GM23338 (cell line): Measurements from ENCODE around the gene TBL1XR1.

Experiments used
- EZH2 ChIP-seq: fragments of 200-600 bp; sonication (generic); IDR thresholded peaks from one replicate; pipeline ENCODE4 v1.8.0; 2017; ENCODE audit warnings: antibody characterized with exemption, mild to moderate bottlenecking, low read depth; ENCODE audit not compliant: unreplicated experiment
- EZH2phosphoT487 ChIP-seq: fragments of 200-600 bp; sonication (generic); IDR thresholded peaks from one replicate; pipeline ENCODE4 v1.8.1; 2018; ENCODE audit warnings: antibody characterized with exemption; ENCODE audit not compliant: unreplicated experiment
- POLR2AphosphoS5 ChIP-seq: IDR thresholded peaks from 2 replicates; pipeline ENCODE4 v1.6.1; 2016; ENCODE audit warnings: antibody characterized with exemption, low read depth
- TF ChIP-seq, protein P1 (sequence below), 2 experiments: fragments of 200-600 bp in 1 of 2; sonication (generic) in 1 of 2; conservative IDR thresholded peaks; 2 replicates each; pipeline versions ENCODE4 v1.5.1 to v1.6.1; 2016 to 2017; ENCODE audit warnings: antibody characterized with exemption in 2 of 2, low read depth in 2 of 2, mild to moderate bottlenecking in 2 of 2, moderate library complexity in 1 of 2

GRCh38 chr3:177211503-177212277, 14.4 kb upstream of the TBL1XR1 start:
- TF ChIP-seq, protein P1, sequence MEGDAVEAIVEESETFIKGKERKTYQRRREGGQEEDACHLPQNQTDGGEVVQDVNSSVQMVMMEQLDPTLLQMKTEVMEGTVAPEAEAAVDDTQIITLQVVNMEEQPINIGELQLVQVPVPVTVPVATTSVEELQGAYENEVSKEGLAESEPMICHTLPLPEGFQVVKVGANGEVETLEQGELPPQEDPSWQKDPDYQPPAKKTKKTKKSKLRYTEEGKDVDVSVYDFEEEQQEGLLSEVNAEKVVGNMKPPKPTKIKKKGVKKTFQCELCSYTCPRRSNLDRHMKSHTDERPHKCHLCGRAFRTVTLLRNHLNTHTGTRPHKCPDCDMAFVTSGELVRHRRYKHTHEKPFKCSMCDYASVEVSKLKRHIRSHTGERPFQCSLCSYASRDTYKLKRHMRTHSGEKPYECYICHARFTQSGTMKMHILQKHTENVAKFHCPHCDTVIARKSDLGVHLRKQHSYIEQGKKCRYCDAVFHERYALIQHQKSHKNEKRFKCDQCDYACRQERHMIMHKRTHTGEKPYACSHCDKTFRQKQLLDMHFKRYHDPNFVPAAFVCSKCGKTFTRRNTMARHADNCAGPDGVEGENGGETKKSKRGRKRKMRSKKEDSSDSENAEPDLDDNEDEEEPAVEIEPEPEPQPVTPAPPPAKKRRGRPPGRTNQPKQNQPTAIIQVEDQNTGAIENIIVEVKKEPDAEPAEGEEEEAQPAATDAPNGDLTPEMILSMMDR (conservative IDR thresholded peaks at IDR 0.05; ENCODE audit: low read depth in 2 of 2) = no peak
- TF ChIP-seq POLR2AphosphoS5 (no peak), EZH2 (no peak), EZH2phosphoT487 (no peak)
